GM19463 (cell line): ENCODE measurements around the gene CUX1.

Source experiments
- ATAC-seq: cut with Tn5 transposase; IDR thresholded peaks from one replicate; pipeline ENCODE4 v1.9.1; 2021; ENCODE audit warnings: mild to moderate bottlenecking, moderate library complexity; ENCODE audit not compliant: unreplicated experiment

Gene CUX1

GRCh38 chr7:102275123-102275703 is 457.8 kb downstream of the CUX1 start:
- no peak for ATAC-seq

- ATAC-seq = no peak
Measured at GRCh38 chr7:102277901-102278300, 460.5 kb downstream of the CUX1 start.

- peak; percentile 73 for ATAC-seq
Measured at GRCh38 chr7:102279537-102280400, 462.3 kb downstream of the CUX1 start.

- no peak for ATAC-seq
Measured at GRCh38 chr7:102280521-102280920, 463.1 kb downstream of the CUX1 start.

GRCh38 chr7:102281785-102282184 is 464.4 kb downstream of the CUX1 start:
- no peak for ATAC-seq

GRCh38 chr7:102282465-102283362 is 465.3 kb downstream of the CUX1 start:
- no peak for ATAC-seq

- ATAC-seq = no peak
Measured at GRCh38 chr7:102283477-102284189, 466.2 kb downstream of the CUX1 start.

- ATAC-seq = no peak
Measured at GRCh38 chr7:102284399-102284798, 467.0 kb downstream of the CUX1 start.

- no peak for ATAC-seq
Measured at GRCh38 chr7:102284891-102285539, 467.6 kb downstream of the CUX1 start.

GRCh38 chr7:102285540-102286236 is 468.3 kb downstream of the CUX1 start:
- ATAC-seq = no peak

GRCh38 chr7:102286237-102287110 is 469.0 kb downstream of the CUX1 start, which contains the start of gene SH2B2:
Gene SH2B2, plus strand, starts transcription at chr7:102286868. Its CDS starts 13,683 bp downstream, at chr7:102300551.
- peak; percentile 15 for ATAC-seq

GRCh38 chr7:102287111-102287980 is 469.9 kb downstream of the CUX1 start:
- no peak for ATAC-seq

- no peak for ATAC-seq
Measured at GRCh38 chr7:102287981-102288278, 470.5 kb downstream of the CUX1 start.

- ATAC-seq = no peak
Measured at GRCh38 chr7:102288285-102288930, 471.0 kb downstream of the CUX1 start.

- ATAC-seq = no peak
Measured at GRCh38 chr7:102289057-102289456, 471.6 kb downstream of the CUX1 start.

- ATAC-seq = peak; percentile 48
Measured at GRCh38 chr7:102291056-102291915, 473.9 kb downstream of the CUX1 start.
